H1 (cell line): ENCODE results near the gene POLD4. TPM values are rescaled to one million over a fixed set of nuclear protein-coding genes. Genes with fewer than 3 reads are reported as not detected.

Experiments
- E2F6 ChIP-seq: IDR thresholded peaks from 2 replicates; pipeline ENCODE4 v1.6.1; 2012; ENCODE audit warnings: inconsistent platforms
- JUND ChIP-seq: IDR thresholded peaks from 2 replicates; pipeline ENCODE4 v1.6.1; 2011; ENCODE audit warnings: mild to moderate bottlenecking, improper control_type of control experiment, low read length
- KDM4A ChIP-seq: IDR thresholded peaks from one replicate; pipeline ENCODE4 v1.7.1; 2012; ENCODE audit warnings: low read depth, mild to moderate bottlenecking, moderate library complexity, low read length, inconsistent platforms; ENCODE audit not compliant: severe bottlenecking
- NANOG ChIP-seq: IDR thresholded peaks from 2 replicates; pipeline ENCODE4 v1.6.1; 2011; ENCODE audit warnings: low read length, low read depth, mild to moderate bottlenecking, inconsistent platforms; ENCODE audit not compliant: insufficient read depth, poor library complexity, severe bottlenecking
- PHF8 ChIP-seq: fragments of 200-600 bp; sonication (generic); conservative IDR thresholded peaks from 2 replicates; pipeline ENCODE4 v1.7.1; 2012; ENCODE audit warnings: low read depth, mild to moderate bottlenecking, inconsistent platforms, low read length, moderate library complexity
- RAD21 ChIP-seq, 2 experiments: IDR thresholded peaks in 1 of 2; conservative IDR thresholded peaks in 1 of 2; 2 replicates each; pipeline ENCODE4 v1.6.1; 2011; ENCODE audit warnings: low read depth in 2 of 2, low read length in 2 of 2, improper control_type of control experiment in 1 of 2, inconsistent platforms in 1 of 2, mild to moderate bottlenecking in 1 of 2, moderate library complexity in 1 of 2
- SIN3A ChIP-seq, 2 experiments: IDR thresholded peaks in 1 of 2; conservative IDR thresholded peaks in 1 of 2; 2 replicates each; pipeline ENCODE4 v1.6.1; 2011 to 2012; ENCODE audit warnings: low read length in 2 of 2, improper control_type of control experiment in 1 of 2, low read depth in 1 of 2, mild to moderate bottlenecking in 1 of 2
- TBP ChIP-seq: IDR thresholded peaks from 2 replicates; pipeline ENCODE4 v1.6.1; 2011; ENCODE audit warnings: low read depth, low read length, improper control_type of control experiment
- TCF12 ChIP-seq: IDR thresholded peaks from 2 replicates; pipeline ENCODE4 v1.6.1; 2011; ENCODE audit warnings: low read depth, mild to moderate bottlenecking, low read length
- ZNF274 ChIP-seq: IDR thresholded peaks from 2 replicates; pipeline ENCODE4 v1.7.0; 2012; ENCODE audit warnings: low read length, borderline replicate concordance; ENCODE audit errors: extremely low read depth
- polyA plus RNA-seq, 7 experiments: library from polyadenylated mRNA; depleted of rRNA in 3 of 7; stranded (reverse) in 5 of 7; unstranded in 2 of 7; fragments of >200 nt in 5 of 7; fragments of 200-250 nt in 2 of 7; gene quantifications; 1 replicate in 5 of 7; 2 replicates in 1 of 7; 4 replicates in 1 of 7; pipeline versions ENCODE4 v1.2.1 to v1.2.3, GENCODE V29; 2011 to 2013; ENCODE audit warnings: missing spikeins in 2 of 7, mixed read lengths in 2 of 7
- total RNA-seq: library from RNA; stranded (reverse); fragmentation: NEBNext Ultra II Directional; extraction: Animal tissue kit (Norgen Biotek cat#: 25700); gene quantifications from 2 replicates; pipeline ENCODE4 v1.2.1, GENCODE V29; 2021

Gene POLD4
- total and polyA plus RNA-seq, 2 of the 8 experiments (the other 6 are each of a cell fraction or from before 2014, with no cell fraction given), result 21.2 to 46.7 TPM

GRCh38 chr11:67373648-67374570, 20.6 kb upstream of the POLD4 start (continued):
- TF ChIP-seq RAD21 (IDR thresholded peaks at IDR 0.05 in 1 of 2, conservative IDR thresholded peaks at IDR 0.05 in 1 of 2; ENCODE audit: low read depth in 2 of 2, low read length in 2 of 2), result peak in 1 of 2 experiments; percentile 3; a peak in 1 of 4 replicates
- no peak for TF ChIP-seq NANOG
- TF ChIP-seq ZNF274, result no peak
- no peak for TF ChIP-seq PHF8
- no peak for TF ChIP-seq TBP
- TF ChIP-seq JUND, result peak; percentile 35
- peak in 1 of 2 experiments; percentile 30; a peak in 1 of 4 replicates for TF ChIP-seq SIN3A (conservative IDR thresholded peaks at IDR 0.05 in 1 of 2, IDR thresholded peaks at IDR 0.05 in 1 of 2; ENCODE audit: low read depth in 1 of 2, low read length in 2 of 2)
- TF ChIP-seq KDM4A, result peak; percentile 26
- no peak for TF ChIP-seq TCF12
- peak; percentile 35; the same call in 1 of the 2 replicates for TF ChIP-seq E2F6
